Activated CD8-positive, alpha-beta memory T cell treated with anti-CD3 and anti-CD28 coated beads, Interleukin-2, amount 50 U/mL, for 24 hours (primary cell): ENCODE data around the gene LRBA.
"Not testable (repeated sequence)": the region's sequence is repeated elsewhere in the genome, so short reads cannot be mapped to it uniquely, and the experiment has no call there.

ENCODE experiments used
- DNase-seq: peaks from one replicate; pipeline ENCODE4 v3.0.0-alpha.2; 2020; ENCODE audit errors: extremely low read depth

Gene LRBA

DNA sequence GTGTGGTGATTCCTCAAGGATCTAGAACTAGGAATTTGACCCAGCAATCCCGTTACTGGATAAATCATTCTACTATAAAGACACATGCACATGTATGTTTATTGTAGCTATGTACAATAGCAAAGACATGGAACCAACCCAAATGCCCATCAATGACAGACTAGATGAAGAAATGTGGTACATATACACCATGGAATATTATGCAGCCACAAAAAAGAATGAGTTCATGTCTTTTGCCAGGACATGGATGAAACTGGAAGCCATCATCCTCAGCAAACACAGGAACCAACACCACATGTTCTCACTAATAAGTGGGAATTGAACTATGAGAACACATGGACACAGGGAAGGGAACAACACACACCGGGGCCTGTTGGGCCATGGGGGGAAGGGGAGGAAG is 450.1 kb downstream of the LRBA start:
- not testable (repeated sequence) for DNase-seq

DNA sequence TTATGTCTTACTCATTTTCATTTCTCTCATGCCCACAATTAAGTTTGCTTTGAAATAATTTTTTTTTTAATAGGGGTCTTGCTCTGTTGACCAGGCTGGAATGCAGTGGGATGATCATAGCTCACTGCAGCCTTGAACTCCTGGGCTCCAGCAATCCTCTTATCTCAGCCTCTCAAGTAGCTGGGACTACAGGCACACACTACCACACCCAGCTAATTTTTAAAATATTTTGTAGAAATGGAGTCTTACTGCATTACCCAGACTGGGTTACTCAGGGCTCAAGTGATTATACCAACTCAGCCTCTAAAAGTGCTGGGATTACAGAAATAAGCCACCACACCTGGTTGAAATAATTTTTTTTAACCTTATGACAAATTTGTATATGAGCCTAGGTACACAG is 452.3 kb downstream of the LRBA start:
- DNase-seq: no peak

DNA sequence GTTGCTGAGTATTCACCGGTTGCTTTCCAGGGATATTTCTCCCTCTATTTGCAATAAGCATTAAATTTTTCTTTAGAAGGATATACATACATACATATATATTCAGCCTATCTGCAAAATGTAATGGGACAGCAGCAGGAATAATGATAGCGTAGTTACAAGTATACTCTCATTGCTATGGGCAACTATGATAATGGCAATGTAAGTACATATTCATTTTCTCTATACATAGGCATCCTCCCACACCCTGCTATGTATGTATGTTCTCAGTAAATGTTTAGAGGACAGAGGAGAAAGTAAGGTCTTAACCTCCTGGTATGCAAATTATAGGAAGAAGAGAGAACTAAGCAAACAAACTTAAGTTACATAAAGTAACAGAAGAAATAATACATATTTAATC is 452.8 kb downstream of the LRBA start:
- no peak for DNase-seq

DNA sequence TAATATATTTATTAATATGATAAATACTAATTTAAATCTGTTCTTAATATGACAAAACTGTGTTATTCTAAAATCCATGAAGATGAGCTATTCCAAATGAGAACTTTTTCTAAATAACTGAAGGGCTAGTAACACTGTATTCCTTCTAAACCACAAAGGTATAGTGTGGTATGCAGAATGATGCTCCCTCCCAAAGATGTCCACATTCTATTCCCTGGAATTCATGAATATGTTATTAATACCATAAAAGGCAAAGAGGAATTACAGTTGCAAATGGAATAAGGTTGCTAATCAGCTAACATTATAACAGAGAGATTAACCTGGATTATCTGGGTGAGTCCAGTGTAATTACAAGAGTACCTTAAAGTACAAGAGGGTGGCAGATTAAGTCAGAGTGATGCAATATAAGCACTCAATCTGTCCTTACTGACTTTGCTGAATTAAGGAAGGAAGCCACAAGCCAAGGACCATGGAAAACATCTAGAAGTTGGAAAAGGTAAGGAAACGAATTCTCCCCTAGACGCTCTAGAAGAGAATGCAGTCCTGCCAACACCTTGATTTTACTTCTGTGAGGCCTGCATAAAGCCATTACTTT is 453.8 kb downstream of the LRBA start:
- DNase-seq: no peak

DNA sequence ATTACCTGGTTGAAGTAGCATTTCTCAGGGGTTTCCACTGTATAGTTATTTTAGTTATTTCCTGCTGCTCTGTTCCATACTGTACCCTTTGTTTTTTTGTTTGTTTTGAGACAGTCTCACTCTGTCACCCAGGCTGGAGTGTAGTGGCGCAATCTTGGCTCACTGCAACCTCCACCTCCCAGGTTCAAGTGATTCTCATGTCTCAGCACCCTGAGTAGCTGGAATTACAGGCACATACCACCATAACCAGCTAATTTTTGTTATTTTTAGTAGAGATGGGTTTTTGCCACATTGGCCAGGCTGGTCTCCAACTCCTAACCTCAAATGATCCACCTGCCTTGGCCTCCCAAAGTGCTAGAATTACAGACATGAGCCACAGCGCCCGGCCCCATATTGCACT is 457.3 kb downstream of the LRBA start:
- not testable (repeated sequence) for DNase-seq

DNA sequence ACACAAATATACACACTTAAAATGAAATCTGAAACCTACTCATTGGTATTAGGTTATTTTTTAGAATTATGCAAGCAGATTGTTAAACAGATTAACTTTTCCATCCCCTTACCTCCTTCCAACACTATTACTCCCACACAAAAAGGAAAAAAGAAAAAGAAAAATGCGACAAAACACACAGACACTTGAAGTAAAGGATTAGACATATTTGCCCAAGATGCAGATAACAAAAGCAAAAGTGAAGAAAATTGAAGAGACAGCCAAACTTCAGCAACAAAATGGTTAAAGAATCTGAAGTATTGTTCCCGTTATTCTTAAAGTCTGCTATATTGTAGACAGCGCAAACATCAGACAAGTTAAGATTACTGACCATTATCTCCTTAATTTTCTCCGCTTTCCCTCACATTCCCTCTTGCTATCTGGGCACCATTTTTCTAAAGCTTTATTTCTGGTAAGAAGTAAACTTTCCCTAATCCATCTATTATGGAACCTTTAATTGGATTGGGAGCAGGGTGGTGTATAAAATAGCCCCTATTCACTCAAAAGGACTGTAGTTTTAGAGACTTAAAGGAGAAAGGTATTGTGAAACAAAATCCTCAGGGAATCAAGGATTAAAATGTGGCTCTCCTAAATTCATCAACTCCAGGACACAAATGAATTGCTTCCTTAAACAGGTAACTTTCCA is 467.8 kb downstream of the LRBA start:
- no peak for DNase-seq

DNA sequence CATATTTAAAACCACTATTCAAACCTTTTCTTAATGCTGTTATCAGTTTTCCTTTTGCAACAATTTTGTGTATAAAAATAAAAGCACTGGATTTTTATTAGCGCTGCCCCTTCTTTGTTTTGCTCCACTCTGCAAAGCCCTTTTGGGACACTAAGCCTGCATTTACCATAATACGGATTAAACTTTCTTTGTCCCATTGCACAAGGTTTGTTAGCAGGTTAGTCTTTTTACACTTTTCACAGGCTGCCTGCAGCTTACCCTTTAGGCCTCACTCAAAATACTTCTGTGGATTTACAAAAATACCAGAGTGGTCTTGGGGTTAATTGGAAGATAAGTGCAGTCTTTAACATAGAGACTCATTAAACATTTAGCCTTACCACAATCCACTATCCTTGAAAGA is 468.8 kb downstream of the LRBA start:
- no peak for DNase-seq

DNA sequence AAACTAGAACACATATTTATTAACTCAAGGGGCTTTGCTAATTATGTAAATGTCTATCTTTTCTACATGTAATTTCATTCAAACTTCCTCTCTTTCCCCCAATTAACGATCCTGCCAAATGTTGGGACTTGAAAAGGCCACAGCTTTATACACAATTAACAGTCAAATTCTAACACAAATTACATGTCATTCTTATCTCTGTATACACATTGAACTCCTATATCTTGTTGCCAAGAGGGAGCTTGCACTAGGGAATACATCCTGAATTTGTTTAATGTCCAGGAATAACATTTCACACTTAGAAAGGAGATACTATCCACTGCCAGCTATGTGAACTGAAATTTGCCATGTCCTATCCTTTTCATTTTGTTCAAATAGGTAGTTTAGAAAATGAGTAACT is 472.0 kb downstream of the LRBA start:
- DNase-seq: no peak

DNA sequence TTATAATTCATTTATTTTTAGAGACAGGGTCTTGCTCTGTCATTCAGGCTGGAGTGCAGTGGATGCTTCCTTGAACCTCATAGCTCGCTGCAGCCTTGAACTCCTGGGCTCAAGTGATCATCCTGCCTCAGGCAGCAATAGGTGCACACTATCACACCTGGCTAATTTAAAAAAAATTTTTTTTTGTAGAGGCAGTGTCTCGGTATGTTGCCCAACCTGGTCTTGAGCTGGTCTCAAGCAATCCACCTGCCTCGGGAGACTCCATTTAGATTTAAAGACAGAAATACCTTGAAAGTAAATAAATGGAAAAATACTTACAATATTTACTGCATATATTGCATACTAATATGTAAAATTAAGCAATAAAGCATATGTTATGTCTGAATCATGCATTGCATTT is 473.4 kb downstream of the LRBA start:
- DNase-seq: no peak

DNA sequence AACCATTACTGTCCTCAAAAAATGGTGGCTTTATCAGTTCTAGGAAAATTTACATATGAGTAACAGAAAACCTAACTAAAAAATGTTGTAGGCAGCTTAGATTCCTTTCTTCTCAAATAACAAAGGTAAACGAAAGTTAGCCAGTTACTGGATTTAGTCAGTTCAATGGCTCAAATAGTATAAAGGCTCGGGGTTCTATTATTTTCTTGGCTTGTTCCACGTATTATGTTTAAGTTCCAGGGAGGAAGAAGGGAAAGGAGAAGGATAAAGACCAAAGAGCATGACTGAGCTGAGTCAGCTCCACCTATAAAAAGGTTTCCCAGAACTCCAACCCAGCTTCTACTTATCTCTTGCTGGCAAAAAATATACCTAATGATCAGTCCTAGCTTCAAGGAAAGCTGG is 474.1 kb downstream of the LRBA start:
- DNase-seq: no peak

DNA sequence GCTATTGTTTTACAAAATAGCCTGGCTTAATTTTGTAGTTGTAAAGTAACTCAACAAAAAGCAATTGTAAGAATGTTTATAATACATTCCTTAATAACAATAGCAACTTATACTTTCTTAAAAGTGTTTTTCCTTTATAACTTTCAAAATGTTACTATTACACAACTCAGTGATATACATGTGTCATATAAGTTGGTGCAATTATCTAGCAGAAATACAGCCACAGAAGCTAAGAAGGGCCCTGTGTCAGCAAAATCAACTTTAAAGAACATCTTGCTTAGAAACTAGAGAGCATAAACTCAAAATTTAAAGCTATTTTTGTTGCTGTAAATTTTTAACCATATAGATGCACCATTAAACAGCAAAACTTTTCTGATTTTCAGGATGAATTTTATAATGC is 474.5 kb downstream of the LRBA start:
- DNase-seq: no peak

DNA sequence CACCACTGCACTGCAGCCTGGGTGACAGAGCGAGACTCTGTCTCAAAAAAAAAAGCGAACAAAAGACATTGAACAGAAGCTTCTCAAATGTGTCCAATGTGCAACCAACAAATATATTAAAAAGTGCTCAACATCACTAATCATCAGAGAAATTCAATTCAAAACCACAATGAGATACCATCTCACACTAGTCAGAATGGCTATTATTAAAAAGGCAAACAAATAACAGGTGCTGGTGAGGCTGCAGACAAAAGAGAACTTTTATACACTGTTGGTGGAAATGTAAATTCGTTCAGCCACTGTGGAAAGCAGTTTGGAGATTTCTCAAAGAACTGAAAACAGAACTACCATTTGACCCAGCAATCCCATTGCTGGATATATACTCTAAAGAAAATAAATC is 477.2 kb downstream of the LRBA start:
- not testable (repeated sequence) for DNase-seq

DNA sequence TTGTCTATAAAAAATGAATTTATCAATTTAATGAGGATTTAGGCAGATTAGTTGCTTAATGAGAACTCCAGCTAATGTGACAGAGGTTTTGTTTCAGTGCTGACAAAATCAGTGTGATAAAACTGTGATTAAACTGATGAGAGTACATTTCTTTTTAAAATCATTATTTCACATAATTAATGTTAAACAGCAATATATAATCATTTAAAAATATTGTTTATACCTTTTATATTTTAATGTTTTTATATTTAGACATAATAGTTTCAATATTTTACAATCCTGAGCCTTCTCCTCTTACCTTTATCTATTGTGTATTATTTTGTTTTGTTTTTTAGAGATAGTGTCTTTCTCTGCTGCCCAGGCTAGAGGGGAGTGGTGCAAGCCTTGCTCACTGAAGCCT is 480.3 kb downstream of the LRBA start:
- DNase-seq: no peak

DNA sequence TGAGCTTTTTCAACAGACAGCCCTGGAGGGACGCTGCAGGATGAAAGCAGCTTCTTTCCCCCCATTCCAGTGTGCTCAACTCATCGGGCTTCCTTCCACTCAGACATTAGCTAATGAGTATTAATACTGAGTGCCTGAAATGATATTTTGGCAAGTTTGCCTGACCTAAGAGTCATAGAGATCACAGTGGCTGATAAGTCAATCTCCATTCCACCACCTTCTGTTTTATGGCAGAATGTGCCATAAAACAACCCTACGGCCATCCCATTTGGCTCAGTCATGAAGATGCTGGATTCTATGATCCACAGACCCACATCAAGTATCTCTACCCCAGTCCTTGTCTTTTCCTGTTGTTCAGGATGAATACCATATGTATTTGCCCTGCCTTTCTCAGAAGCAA is 481.4 kb downstream of the LRBA start:
- DNase-seq: no peak

DNA sequence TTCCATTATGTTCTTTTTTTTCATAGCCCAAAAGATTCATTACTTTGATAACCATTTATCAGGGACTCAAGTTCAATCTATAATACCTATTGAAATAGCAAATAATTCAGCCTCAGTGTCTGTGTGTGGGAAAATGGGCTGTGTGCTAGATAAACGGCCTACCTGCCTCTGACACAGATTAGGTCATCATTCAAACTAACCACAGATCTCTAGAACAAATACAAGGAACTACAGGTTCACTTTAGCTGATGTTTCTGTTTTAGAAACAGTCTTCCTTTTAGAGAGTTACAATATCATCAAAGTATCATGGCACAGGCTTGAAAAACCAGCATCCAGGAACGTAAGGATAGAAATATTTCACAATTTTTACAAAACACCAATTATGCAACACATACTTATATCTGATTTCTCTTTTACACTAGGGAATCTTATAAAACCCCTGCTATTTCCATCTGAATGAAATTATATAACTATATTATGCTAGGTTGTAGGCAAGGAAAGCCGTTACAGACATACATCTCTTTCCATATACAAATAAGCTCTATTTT is 489.7 kb downstream of the LRBA start:
- no peak for DNase-seq

DNA sequence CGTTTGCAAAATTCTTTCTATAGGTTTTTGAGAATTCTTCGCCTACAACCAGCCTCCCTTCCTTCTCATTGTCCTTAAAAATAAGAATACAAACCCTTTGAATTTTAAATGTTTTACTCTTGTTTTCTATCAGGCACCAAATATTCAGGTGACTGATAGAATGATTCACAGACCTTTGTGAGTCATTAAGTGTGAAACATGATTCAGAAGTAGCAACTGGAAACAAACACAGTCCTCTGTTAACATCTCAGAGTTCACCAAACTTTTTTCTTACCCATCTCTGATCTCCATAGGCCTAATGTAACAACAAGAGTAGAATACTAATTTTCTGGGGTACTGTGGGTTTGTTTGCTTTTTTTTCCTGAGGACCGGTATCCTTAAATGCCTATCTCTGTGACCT is 496.5 kb downstream of the LRBA start:
- DNase-seq: no peak

DNA sequence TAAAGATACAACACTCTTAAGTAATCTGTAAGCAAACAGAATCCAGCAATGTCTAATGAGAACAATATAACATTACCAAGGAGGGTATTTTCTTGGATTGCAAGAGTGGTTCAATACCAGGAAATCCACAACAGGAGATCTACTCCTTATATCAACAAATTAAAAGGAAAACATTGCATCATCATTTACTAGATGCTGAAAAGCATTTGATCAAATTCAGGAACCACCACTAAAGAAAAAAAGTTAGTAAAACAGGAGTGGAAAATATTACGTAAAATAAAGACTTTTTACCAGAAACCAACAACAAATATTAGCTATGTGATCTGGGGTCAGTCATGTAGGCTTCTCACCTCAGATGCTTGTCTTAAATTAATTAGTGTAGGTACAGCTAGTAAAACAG is 499.9 kb downstream of the LRBA start:
- no peak for DNase-seq

DNA sequence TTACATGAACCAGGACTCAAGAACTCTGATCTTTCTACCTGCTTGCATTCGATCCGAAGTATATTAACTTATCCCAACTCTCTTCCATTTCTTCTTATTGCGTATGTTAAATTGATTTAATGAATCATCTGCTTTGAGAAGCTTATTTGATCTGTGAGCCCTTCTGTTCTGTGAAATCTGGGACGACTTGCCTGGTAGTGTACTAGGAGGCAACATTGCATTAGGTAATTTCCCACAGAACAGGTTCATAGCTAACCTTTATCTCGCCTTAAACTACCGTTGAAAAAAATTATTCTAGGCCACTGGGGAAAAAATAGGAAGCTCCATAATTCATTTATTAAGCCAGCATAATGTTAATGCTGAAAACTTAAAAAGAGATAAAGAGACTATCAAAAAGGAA is 500.4 kb downstream of the LRBA start:
- no peak for DNase-seq

DNA sequence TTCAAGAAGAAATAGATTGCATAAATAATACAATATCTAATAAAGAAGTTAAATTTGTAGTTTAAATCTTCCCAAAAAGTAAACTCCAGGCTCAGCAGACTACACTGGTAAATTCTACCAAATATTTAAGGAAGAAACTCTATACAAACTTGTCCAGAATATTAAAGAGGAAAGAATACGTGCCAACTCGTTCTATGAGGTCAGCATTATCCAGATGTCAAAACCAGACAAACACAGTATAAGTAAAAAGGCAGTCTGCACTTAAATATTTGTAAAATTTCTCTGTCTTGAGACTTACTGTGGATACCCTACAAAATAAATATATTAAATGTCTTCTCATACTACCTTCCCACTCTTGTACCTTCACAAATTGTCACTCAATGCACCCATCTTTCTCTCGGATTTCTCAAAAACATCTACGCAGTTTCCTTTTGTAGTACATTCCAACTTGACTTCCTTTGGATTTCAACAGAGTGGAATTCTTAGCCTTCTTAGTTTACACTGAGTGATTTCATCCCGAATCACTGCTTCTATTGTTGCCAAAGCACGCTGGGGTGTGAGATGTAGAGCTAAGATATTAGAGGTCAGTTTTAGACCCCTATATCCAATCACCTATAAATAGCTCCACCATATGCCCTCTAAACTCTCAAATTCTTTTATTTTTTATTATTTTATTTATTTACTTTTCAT is 504.8 kb downstream of the LRBA start:
- DNase-seq: no peak

DNA sequence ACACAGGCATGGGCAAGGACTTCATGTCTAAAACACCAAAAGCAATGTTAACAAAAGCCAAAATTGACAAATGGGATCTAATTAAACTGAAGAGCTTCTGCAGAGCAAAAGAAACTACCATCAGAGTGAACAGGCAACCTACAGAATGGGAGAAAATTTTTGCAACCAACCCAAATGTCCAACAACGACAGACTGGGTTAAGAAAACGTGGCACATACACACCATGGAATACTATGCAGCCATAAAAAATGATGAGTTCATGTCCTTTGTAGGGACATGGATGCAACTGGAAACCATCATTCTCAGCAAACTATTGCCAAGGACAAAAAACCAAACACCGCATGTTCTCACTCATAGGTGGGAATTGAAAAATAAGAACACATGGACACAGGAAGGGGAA is 507.4 kb downstream of the LRBA start:
- DNase-seq: not testable (repeated sequence)

DNA sequence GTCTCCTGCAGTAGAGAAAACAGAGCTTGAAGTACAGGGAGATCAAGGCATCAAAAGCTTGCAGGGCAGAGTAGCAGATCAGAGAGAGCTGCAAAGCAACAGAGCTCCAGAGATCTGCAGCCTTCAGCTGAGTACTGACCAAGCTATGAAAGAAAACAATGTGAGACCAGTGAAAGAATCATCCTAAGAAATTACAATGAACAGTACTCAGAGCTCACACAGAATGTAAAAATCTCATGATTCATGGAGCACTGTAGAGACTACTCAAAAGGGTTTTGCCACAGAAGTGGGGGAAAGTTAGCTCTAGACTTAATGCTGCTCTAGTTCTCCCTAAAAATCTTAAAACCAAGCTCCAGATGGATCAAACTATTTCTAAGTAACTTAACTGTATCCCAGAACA is 513.1 kb downstream of the LRBA start:
- DNase-seq: no peak

DNA sequence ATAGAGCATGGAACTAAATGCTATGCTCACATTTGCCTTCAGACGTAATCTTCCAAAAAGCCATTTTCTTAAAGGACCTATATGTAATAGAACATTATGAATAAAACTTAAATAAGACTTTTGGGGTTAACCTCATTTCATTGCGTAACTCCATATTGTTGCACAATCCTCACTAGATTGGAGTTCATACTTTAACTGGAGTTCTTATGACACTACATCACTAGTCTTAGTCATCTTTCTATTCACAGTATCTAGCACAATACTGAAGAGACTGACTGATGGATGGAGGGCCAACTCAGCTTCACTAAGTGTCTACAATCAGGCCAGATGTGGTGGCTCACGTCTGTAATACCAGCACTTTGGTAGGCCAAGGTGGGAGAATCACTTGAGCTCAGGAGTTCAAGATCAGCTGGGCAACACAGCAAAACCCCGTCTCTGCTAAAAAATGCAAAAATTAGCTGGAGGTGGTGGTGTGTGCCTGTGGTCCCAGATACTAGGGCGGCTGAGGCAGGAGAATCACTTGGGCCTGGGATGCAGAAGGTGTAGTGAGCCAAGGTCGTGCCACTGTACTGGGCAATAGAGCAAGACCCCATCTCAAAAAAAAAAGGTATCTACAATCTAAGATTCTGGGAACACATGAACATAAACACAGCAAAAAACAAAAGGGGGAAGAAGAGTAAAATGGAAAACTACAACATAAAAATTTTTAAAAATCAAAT is 513.9 kb downstream of the LRBA start:
- DNase-seq: no peak

DNA sequence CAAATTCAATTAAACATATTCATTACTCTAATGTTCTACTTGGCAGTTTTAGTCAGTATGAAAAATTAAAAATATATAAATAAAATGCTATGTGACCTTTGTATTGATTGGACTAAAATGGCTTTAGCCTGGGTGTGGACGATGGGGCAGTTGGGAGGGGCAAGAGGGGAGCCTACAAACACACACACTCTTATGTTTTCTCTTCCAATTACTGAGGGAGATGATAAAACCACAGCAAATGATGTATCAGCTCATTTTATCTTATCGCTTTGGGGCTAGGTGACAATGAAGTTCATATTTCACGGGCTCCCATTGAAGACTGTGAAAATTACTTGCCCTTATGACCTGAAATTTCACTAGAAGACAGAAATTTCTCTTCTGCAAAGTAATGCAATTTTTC is 517.5 kb downstream of the LRBA start:
- DNase-seq: no peak
